ENCODE results near the gene ZC3H6. TPM values are rescaled to one million over a fixed set of nuclear protein-coding genes. Genes with fewer than 3 reads are reported as not detected.

Gene ZC3H6
- total RNA-seq, 1 donor from 2014 or later, result 23.5 TPM

- DNase-seq, result no peak
- Histone ChIP-seq H3K4me3 (no peak overlapping the region), H3K9me3 (replicated peaks) (no peaks in the 10 kb centered on the region), H3K27me3 (ENCODE audit: low read depth) (no peaks in the 10 kb centered on the region), H3K4me1 (peaks cover 22% of the 10 kb centered on the region), H3K27ac (replicated peaks) (no peak overlapping the region), H3K36me3 (no peaks in the 10 kb centered on the region)
- TF ChIP-seq CTCF (IDR thresholded peaks at IDR 0.05; ENCODE audit: borderline replicate concordance), result no peak
- intact Hi-C loops (cut with micrococcal nuclease), result no loop called here
These were observed 18.4 kb downstream of the ZC3H6 start for GRCh38 chr2:112293636-112294401.

- Histone ChIP-seq H3K27me3 (ENCODE audit: low read depth) (no peaks in the 10 kb centered on the region), H3K36me3 (no peaks in the 10 kb centered on the region), H3K9me3 (replicated peaks) (no peaks in the 10 kb centered on the region), H3K27ac (replicated peaks) (no peak overlapping the region), H3K4me3 (no peak overlapping the region), H3K4me1 (peaks cover 22% of the 10 kb centered on the region)
- intact Hi-C loops (cut with micrococcal nuclease), result no loop called here
- no peak for DNase-seq
- no peak for TF ChIP-seq CTCF (IDR thresholded peaks at IDR 0.05; ENCODE audit: borderline replicate concordance)
These were observed 20.1 kb downstream of the ZC3H6 start for GRCh38 chr2:112295407-112296078.

- H3K27me3 ChIP-seq (ENCODE audit: low read depth), result no peaks in the 10 kb centered on the region
- H3K27ac ChIP-seq (replicated peaks), result no peak overlapping the region
- no peak for TF ChIP-seq CTCF (IDR thresholded peaks at IDR 0.05; ENCODE audit: borderline replicate concordance)
- H3K9me3 ChIP-seq (replicated peaks), result no peaks in the 10 kb centered on the region
- H3K4me3 ChIP-seq, result no peak overlapping the region
- H3K4me1 ChIP-seq, result peaks cover 31% of the 10 kb centered on the region
- intact Hi-C loops (cut with micrococcal nuclease), result no loop called here
- H3K36me3 ChIP-seq, result peaks cover 8% of the 10 kb centered on the region
- no peak for DNase-seq
These were observed 21.0 kb downstream of the ZC3H6 start for GRCh38 chr2:112296407-112296806.

GRCh38 chr2:112301171-112301584 lies 25.8 kb downstream of the ZC3H6 start:
- H3K27ac ChIP-seq (replicated peaks), result no peak overlapping the region
- peaks cover 35% of the 10 kb centered on the region for H3K36me3 ChIP-seq
- intact Hi-C loops (cut with micrococcal nuclease), result no loop called here

GRCh38 chr2:112301973-112302372 lies 26.6 kb downstream of the ZC3H6 start:
- Histone ChIP-seq H3K4me3 (no peak overlapping the region), H3K4me1 (peaks cover 19% of the 10 kb centered on the region), H3K27ac (replicated peaks) (no peak overlapping the region), H3K27me3 (ENCODE audit: low read depth) (no peaks in the 10 kb centered on the region), H3K36me3 (peaks cover 43% of the 10 kb centered on the region), H3K9me3 (replicated peaks) (no peaks in the 10 kb centered on the region)
- no peak for TF ChIP-seq CTCF (IDR thresholded peaks at IDR 0.05; ENCODE audit: borderline replicate concordance)
- intact Hi-C loops (cut with micrococcal nuclease), result no loop called here
- no peak for DNase-seq

More at GRCh38 chr2:112301171-112301584, 25.8 kb downstream of the ZC3H6 start:
- DNase-seq, result no peak
- Histone ChIP-seq H3K9me3 (replicated peaks) (no peaks in the 10 kb centered on the region), H3K4me3 (no peak overlapping the region), H3K27me3 (ENCODE audit: low read depth) (no peaks in the 10 kb centered on the region), H3K4me1 (peaks cover 19% of the 10 kb centered on the region)
- no peak for TF ChIP-seq CTCF (IDR thresholded peaks at IDR 0.05; ENCODE audit: borderline replicate concordance)
